Ascending aorta (tissue), 2 donors: ENCODE measurements around the gene PRR22. TPM values are rescaled to one million over a fixed set of nuclear protein-coding genes. Genes with fewer than 3 reads are reported as not detected.

Source experiments
- DNase-seq, 2 donors: peaks; one replicate each; pipeline ENCODE4 v3.0.0-alpha.2; 2019; ENCODE audit warnings: low spot score in 2 of 2
- H3K27ac ChIP-seq, 2 donors: fragments of 200-600 bp; sonication (generic); one replicate each; pipeline ENCODE4 v1.5.1; 2016 to 2017; ENCODE audit warnings: mild to moderate bottlenecking in 1 of 2
- H3K27me3 ChIP-seq: fragments of 200-600 bp; sonication (generic); one replicate; pipeline ENCODE4 v1.5.1; 2017
- H3K36me3 ChIP-seq, 2 donors: fragments of 200-600 bp; sonication (generic); one replicate each; pipeline ENCODE4 v1.5.1; 2016
- H3K4me1 ChIP-seq, 2 donors: fragments of 200-600 bp; sonication (generic); one replicate each; pipeline ENCODE4 v1.5.1; 2016 to 2017; ENCODE audit warnings: mild to moderate bottlenecking in 1 of 2
- H3K4me3 ChIP-seq, 2 donors: fragments of 200-600 bp; sonication (generic); one replicate each; pipeline ENCODE4 v1.5.1; 2016 to 2017; ENCODE audit warnings: mild to moderate bottlenecking in 1 of 2
- H3K9me3 ChIP-seq, 2 donors: fragments of 200-600 bp; sonication (generic); one replicate each; pipeline ENCODE4 v1.5.1; 2016
- intact Hi-C: fragments of 100-400 bp; cut with DNase I; formaldehyde crosslinking; loops from one replicate; pipeline ENCODE4 v1.15.1; 2023
- total RNA-seq: library from RNA; depleted of rRNA; stranded (reverse); fragments of >200 nt; gene quantifications from one replicate; pipeline ENCODE4 v1.1.0, GENCODE V29; 2016
- TF ChIP-seq, protein P1 (sequence below), 3 experiments: fragments of 200-600 bp in 2 of 3; fragments of 450-650 bp in 1 of 3; sonication (generic) in 2 of 3; IDR thresholded peaks; one replicate each; pipeline ENCODE4 v1.5.1; 2016 to 2019; ENCODE audit warnings: antibody characterized with exemption in 3 of 3, mild to moderate bottlenecking in 1 of 3, moderate library complexity in 1 of 3

Gene PRR22
- total RNA-seq, 1 donor from 2014 or later, result 3.5 TPM

DNA sequence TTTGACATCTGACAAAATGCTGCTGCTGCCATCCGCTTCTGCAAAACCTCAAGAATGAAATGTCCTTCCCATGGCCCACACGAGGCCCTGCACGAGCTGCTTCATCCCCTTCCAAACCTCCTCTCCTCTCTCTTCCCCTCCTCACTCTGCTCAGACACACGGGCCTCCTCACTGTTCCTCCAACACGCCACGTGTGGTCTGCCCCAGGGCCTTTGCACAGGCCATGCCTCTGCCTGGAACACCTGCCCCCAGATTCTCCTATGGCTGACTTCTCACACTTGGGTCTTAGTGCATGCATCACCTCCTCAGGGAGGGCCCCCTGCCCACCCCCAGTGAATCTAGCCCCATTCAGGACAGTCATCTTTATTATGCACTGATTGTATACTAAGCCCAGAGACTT, 36.2 kb upstream of the PRR22 start:
- Histone ChIP-seq H3K27ac (no peak overlapping the region), H3K9me3 (no peaks in the 10 kb centered on the region), H3K27me3 (peaks cover 4% of the 10 kb centered on the region), H3K4me1 (no peaks in the 10 kb centered on the region), H3K36me3 (no peaks in the 10 kb centered on the region), H3K4me3 (no peak overlapping the region)
- TF ChIP-seq, protein P1, sequence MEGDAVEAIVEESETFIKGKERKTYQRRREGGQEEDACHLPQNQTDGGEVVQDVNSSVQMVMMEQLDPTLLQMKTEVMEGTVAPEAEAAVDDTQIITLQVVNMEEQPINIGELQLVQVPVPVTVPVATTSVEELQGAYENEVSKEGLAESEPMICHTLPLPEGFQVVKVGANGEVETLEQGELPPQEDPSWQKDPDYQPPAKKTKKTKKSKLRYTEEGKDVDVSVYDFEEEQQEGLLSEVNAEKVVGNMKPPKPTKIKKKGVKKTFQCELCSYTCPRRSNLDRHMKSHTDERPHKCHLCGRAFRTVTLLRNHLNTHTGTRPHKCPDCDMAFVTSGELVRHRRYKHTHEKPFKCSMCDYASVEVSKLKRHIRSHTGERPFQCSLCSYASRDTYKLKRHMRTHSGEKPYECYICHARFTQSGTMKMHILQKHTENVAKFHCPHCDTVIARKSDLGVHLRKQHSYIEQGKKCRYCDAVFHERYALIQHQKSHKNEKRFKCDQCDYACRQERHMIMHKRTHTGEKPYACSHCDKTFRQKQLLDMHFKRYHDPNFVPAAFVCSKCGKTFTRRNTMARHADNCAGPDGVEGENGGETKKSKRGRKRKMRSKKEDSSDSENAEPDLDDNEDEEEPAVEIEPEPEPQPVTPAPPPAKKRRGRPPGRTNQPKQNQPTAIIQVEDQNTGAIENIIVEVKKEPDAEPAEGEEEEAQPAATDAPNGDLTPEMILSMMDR (IDR thresholded peaks at IDR 0.05), result no peak
- DNase-seq, result no peak
- intact Hi-C loops, result no loop called here

DNA sequence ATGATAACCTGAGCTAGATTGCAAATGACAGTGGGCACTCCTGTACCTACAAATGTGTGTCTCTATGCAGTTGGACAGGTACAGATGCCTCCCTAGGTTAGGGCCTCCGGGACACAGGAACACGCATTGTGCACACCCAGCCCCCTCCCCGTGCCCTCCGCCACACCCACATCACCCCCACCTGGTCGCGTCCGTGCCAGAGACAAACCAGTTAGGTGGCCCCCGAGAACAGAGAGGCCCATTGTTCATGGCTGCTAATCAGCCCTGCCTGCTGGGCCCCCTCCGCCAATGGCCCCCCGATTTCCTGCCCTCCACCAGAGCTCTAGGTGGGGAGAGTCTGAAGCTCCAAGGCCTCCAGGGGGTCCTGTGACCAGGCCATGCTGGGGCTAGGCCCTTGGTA, 34.0 kb upstream of the PRR22 start:
- intact Hi-C loops, result no loop called here
- no peak overlapping the region for H3K27ac ChIP-seq
- DNase-seq, result no peak

DNA sequence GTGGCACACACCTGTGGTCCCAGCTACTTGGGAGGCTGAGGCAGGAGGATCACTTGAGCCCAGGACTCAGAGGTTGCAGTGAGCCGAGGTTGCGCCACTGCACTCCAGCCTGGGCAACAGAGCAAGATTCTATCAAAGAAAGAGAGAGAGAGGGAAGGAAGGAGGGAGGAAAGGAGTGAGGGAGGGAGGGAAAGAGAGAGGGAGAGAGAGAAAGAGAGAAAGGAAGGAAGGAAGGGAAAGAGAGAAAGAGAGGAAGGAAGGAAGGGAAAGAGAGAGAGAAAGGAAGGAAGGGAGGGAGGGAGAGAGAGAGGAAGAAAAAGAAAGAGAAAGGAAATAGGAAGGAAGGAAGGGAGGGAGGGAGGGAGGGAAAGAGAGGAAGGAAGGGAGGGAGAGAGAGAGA, 32.7 kb upstream of the PRR22 start:
- H3K27ac ChIP-seq, result no peak overlapping the region
- no peaks in the 10 kb centered on the region for H3K4me1 ChIP-seq
- no peaks in the 10 kb centered on the region for H3K36me3 ChIP-seq
- no peak overlapping the region for H3K4me3 ChIP-seq
- TF ChIP-seq, protein P1 (IDR thresholded peaks at IDR 0.05), result no peak
- no peaks in the 10 kb centered on the region for H3K9me3 ChIP-seq
- peaks cover 4% of the 10 kb centered on the region for H3K27me3 ChIP-seq
- intact Hi-C loops, result no loop called here
- DNase-seq, result no peak

More for the DNA sequence above, 34.0 kb upstream of the PRR22 start:
- TF ChIP-seq, protein P1 (IDR thresholded peaks at IDR 0.05), result no peak
- Histone ChIP-seq H3K36me3 (no peaks in the 10 kb centered on the region), H3K4me3 (no peak overlapping the region), H3K27me3 (peaks cover 4% of the 10 kb centered on the region), H3K9me3 (no peaks in the 10 kb centered on the region), H3K4me1 (no peaks in the 10 kb centered on the region)

DNA sequence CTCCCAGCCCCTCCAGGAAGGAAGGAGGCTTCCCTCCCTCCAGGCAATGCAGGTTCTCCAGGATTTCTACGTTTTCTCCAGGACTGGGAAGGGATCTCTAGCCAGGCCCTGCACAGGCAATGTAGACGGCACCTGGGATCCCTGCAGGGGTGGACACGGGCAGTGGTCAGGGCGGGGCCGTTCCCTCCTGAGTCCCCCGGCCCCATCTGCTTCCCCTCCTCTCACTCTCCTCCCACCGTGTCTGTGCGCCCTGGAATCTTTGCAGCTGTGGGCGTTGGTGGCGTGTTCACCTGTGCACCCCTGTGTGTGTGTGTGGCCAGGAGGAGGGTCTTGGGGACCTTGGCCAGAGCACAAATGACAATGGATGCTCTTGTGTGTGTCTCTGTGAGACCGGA, 30.3 kb upstream of the PRR22 start:
- no peak for DNase-seq
- TF ChIP-seq, protein P1 (IDR thresholded peaks at IDR 0.05), result no peak
- no peak overlapping the region for H3K4me3 ChIP-seq
- no peaks in the 10 kb centered on the region for H3K36me3 ChIP-seq
- no peaks in the 10 kb centered on the region for H3K27me3 ChIP-seq
- H3K9me3 ChIP-seq, result no peaks in the 10 kb centered on the region
- no peaks in the 10 kb centered on the region for H3K4me1 ChIP-seq
- H3K27ac ChIP-seq, result no peak overlapping the region
- intact Hi-C loops, result no loop called here

DNA sequence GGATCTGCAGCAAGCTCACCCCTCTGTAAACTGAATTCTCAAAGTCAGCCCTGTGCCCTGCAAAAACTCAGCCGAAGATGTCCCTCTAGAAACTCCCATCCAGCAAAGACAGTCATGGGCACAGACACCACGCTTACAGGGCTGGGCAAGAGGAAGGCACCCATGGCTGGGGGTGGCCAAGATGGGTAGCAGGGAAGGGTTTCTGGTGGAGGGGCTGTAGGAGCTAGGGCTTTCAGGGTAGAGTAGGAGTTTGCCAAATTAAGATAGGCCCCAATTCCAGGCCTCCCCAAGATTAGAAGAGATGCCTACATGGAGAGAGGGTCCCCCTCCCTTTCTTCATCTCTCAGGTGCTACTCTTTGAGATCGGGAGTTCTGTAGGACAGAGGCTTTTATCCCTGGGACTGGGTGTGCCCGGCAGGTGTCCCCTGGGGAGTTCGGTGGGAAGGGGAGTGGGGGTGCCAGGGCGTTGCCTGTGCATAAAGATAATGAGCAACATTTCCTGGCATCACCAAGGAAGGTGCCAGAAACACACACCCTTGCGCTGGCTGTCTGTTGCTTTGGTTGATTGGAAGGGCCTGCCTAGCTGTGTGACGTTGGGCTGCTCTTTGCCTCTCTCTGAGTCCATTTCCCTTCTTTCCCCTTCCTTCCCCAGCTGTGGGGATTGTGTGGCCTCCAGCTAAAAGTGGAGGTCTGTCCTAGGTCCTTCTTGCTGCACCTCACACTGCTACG, 29.7 kb upstream of the PRR22 start:
- H3K9me3 ChIP-seq, result no peaks in the 10 kb centered on the region
- no peak overlapping the region for H3K4me3 ChIP-seq
- intact Hi-C loops, result no loop called here
- no peak overlapping the region for H3K27ac ChIP-seq
- H3K36me3 ChIP-seq, result no peaks in the 10 kb centered on the region
- no peaks in the 10 kb centered on the region for H3K27me3 ChIP-seq
- TF ChIP-seq, protein P1 (IDR thresholded peaks at IDR 0.05), result no peak
- H3K4me1 ChIP-seq, result no peaks in the 10 kb centered on the region
- DNase-seq, result no peak

DNA sequence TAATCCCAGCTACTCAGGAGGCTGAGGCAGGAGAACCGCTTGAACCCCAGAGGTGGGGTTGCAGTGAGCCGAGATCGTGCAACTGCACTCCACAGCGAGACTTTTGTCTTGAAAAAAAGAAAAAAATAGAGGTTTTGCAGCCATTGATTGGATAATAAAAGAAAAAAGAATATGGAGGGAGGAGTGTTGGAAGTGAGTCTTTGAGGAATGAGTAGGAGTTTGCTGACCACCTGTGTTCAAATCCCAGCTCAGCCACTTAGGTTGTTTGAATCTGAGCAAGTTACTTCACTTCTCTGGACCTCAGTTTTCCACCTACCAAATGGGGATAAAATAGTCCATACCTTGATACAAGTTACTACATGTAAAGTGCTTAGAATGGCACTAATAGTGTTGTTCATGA, 26.6 kb upstream of the PRR22 start:
- intact Hi-C loops, result no loop called here
- Histone ChIP-seq H3K4me1 (no peaks in the 10 kb centered on the region), H3K36me3 (no peaks in the 10 kb centered on the region), H3K4me3 (no peak overlapping the region), H3K9me3 (no peaks in the 10 kb centered on the region), H3K27me3 (no peaks in the 10 kb centered on the region), H3K27ac (no peak overlapping the region)
- DNase-seq, result no peak
- TF ChIP-seq, protein P1 (IDR thresholded peaks at IDR 0.05), result no peak
